NCI-H82 treated with DMSO at 0.1 percent for 48 hours (cell line): Measurements from ENCODE around the gene EMP1.

ENCODE experiments used
- DNase-seq: peaks from one replicate; lab custom pipeline; 2025; ENCODE audit not compliant: unreplicated experiment; lab: John Stamatoyannopoulos, UW

The EMP1 gene

GRCh38 chr12:13219320-13219719, 22.8 kb downstream of the EMP1 start:
- DNase-seq, result no peak

DNA sequence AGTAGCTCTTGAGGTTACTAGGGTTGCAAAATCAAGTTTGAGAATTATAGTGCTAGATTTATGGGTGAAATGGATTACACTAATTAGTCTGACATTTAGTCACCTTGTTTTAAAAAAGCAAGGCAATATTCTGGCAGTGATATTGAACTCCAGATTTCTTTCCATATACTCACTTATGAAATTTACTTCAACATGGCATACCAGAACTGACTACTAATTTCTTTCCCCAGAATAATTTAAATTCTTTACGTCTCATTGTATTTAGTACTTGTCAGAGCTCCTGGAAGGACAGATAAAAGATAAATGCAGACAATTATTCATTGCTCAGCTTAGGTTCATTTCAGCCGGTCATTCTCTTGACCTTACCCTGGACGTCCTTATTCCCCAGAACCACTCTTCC, 24.3 kb downstream of the EMP1 start:
- no peak for DNase-seq

DNA sequence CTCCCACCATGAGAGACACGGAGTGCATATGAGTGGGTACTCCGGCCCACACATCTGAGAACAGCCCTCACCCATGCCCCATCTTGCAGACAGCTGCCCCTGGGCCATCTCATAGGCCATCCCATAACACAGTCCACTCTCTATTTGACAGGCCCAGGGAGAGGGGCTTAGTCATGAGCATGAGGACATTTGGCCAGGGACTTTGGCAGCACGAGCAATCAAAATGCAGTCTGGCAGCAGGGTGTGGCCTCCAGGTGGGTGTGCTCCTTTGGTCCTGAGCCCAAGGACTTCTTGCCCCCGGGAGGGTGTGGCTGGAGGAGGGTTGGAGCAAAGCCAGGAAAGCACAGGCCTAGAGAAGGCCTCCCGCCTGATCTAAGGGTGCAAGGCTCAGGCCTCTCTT, 25.6 kb downstream of the EMP1 start:
- DNase-seq, result no peak

GRCh38 chr12:13223179-13223804, 26.8 kb downstream of the EMP1 start:
- DNase-seq, result no peak

GRCh38 chr12:13223941-13224340, 27.4 kb downstream of the EMP1 start:
- no peak for DNase-seq

- no peak for DNase-seq
Measured at GRCh38 chr12:13227191-13227590, 30.7 kb downstream of the EMP1 start.

GRCh38 chr12:13228579-13228978, 32.1 kb downstream of the EMP1 start:
- no peak for DNase-seq

DNA sequence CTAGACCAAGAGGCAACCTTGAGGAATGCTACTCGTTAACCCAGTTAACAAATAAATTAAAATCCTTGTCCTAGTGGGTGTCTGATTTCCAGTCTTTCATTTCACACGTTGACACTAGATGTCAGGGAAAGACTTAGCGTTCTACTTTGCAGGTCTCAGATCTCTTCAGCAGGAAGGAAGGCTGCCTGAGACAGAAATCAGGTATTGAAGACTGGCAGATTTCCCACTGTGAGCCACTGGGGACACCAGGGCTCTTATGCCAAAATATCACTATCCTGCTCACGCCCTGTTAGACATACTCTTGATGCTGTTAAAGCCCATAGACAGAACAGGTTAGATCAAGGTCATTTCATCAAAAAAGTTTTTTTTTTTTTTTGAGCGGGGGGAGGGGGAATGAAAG, 33.0 kb downstream of the EMP1 start:
- no peak for DNase-seq

GRCh38 chr12:13230500-13230899, 34.0 kb downstream of the EMP1 start:
- no peak for DNase-seq

DNA sequence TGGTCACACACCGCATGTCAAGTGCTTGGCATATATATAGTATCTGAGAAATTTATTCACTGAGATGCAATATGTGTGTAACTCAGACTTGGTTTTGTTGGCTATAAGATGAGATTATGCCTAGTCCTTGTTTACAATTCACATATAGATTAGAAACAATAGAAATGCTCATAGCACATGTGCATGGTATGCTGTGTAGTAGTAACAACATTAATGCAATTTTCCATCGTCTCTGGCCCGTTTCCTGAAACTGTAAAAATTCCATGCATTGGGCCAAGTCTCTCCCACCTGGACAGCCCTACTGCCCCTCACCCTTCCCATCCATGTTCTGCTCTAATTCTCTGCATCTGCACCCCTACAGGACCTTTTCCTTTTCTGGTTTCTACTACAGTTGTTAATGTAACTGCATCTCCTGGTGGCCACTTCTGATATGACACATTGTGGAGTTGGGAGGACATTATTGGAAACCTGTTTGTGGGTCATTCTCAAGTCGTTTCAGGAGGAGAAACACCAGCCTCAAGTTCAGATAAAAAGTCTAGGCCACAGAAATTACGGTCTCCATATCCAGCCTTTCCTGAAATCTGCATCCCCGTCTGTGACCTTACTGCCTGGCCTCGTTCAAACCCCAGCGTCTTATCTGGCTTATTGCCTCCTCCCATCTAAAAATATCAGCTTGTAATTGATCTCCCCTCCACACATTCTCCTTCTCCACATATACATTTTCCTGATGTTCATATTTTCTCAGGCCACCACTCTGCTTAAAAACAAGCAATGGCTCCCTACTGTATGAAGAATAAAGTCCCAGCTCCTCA, 37.5 kb downstream of the EMP1 start:
- no peak for DNase-seq

GRCh38 chr12:13238204-13238603, 41.7 kb downstream of the EMP1 start:
- no peak for DNase-seq

DNA sequence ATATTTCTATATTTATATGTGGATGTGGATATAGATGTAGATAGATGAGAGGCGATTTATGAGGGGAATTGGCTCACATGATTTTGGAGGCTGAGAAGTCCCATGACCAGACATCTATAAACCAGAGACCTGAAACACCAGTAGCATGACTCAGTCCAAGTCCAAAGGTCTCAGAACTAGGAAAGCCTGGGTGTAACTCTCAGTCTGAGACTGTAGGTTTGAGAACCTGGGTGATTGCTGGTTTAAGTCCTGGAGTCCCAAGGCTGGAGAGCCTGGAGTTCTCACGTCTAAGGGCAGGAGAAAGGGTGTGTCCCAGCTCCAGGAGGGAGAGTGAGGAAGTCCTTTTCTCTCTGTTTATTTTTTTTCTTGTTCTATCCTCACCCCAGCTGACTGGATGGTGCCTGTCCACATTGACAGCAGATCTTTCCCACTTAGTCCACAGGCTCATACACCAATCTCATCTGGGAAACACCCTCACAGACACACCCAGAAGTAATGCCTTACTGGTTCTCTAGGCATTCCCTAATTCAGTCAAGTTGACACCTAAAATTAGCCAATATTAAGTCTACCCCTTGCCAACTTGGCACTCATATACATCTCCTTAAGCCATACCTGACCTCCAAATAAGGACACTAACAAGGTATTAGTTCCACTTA, 45.4 kb downstream of the EMP1 start:
- no peak for DNase-seq

- no peak for DNase-seq
Measured at GRCh38 chr12:13242936-13243335, 46.4 kb downstream of the EMP1 start.

DNA sequence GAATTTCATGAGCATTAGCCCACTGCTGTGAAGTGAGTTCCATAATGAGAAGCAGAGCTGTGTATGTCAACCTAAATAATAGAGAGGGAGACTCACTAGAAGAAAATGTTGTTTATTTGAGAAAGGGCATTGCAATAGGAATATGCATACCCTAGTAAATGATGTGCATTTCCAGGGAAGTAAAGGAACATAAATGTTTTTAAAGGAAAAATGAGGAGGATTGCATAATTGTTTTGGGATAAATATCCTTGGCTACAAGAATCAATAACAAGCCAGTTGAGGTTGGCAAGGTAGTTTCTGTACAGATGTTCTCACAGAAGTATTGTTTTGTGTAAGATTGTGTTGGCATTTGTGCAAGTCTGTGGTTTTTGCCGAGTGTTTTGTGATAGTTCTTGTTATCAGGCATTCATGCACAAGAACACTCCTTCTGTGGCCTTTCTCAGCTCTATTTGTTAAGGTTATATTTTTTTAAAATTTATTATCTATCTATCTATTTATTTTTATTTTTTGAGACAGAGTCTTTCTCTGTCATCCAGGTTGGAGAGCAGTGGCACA, 47.1 kb downstream of the EMP1 start:
- DNase-seq, result no peak

- DNase-seq, result no peak
Measured at GRCh38 chr12:13247596-13247995, 51.1 kb downstream of the EMP1 start.

- no peak for DNase-seq
Measured at GRCh38 chr12:13248964-13249363, 52.4 kb downstream of the EMP1 start.

- no peak for DNase-seq
Measured at GRCh38 chr12:13250416-13250815, 53.9 kb downstream of the EMP1 start.

- no peak for DNase-seq
Measured at GRCh38 chr12:13251521-13251920, 55.0 kb downstream of the EMP1 start.

DNA sequence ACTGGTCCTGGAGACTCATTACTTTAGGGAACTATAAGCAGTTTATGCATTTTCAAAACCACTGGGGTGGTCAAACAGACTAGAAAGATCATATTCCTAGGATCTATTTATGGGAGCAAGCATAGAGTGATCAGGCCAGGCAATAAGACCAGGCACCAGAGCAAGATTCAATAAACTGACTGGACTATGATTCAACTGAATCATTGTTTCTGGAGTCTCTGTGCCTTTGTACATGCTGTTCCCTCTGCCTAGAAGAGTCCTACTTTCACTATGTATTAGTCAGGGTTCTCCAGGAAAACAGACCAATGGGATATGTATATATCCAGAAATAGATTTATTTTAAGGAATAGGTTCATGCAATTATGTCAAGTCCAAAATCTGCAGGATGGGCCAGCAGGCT, 55.5 kb downstream of the EMP1 start:
- DNase-seq, result no peak

DNA sequence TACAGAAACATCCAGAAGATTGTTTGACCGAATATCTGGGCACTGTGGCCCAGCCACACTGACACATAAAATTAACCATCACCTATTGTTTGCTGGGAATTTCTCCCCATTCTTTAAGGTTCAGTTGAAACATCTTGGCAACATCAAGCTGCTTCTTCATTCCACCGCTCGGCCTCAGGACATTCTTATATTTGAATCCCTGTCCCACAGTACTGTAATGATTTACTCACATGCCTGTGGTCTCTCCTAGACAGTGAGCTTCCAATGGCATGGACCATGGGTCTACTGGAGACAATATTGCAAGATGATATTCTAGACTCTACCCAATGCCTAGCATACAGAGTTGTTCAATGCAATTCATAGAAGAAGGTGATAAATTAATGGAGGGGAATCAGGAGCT, 56.1 kb downstream of the EMP1 start:
- DNase-seq, result no peak

- DNase-seq, result no peak
Measured at GRCh38 chr12:13253966-13254760, 57.6 kb downstream of the EMP1 start.
